Measurements from ENCODE around the gene RPUSD2.
"Not testable (repeated sequence)": the region's sequence is repeated elsewhere in the genome, so short reads cannot be mapped to it uniquely, and the experiment has no call there.

RPUSD2 gene

DNA sequence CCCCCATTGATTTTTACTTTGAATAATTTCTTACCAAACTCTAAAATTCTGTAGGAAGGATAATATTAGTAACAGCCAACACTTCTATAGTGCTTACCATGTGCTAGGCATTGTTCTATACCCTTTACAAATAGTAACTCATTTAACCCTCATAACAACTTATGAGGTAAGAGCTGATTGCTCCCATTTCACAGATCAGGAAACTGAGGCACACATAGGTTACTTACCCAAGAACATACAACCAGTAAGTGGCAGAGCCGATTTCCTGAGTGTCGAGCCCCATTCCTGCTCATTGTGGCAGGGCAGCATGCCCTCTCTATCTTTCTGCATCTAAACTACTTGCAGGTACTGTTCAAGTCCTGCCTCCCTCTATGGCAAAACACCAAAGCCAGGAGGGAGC is 13.2 kb upstream of the RPUSD2 start:
- Mint-ChIP-seq H3K9me3 (no peaks in the 10 kb centered on the region), H3K27me3 (no peaks in the 10 kb centered on the region), H3K36me3 (peaks cover 7% of the 10 kb centered on the region), H3K27ac (no peak overlapping the region), H3K4me3 (no peak overlapping the region), H3K4me1 (peaks cover 29% of the 10 kb centered on the region)

DNA sequence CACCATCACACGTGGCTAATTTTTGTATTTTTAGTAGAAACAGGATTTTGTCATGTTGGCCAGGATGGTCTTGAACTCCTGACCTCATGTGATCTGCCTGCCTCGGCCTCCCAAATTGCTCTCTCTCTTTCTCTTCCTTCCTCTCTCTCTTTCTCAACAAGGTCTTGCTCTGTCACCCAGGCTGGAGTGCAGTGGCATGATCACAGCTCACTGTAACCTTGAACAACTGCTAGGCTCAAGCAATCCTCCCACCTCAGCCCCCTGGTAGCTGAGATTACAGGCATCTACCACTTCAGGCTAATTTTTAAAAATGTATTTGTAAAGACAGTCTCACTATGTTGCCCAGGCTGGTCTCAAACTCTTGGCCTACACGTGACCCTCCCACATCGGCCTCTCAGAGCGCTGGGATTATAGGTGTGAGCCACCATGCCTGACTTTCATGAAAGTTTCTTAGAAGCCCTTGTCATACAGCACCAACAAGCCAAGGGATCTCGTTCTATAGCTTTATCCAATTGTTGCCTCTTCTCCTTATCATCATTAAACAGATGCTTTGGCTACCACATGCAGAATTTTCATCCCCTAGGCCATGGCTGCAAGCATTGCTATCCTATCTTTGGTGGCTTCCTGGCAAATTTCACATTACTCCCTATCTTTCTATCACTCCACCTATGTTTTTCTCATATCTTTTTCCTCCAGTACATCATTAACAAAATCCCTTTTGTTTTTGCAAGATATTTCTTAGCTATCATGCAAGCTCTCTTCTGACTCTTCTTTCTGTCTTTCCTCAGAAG is 10.0 kb upstream of the RPUSD2 start:
- Mint-ChIP-seq H3K4me3 (no peak overlapping the region), H3K9me3 (no peaks in the 10 kb centered on the region), H3K4me1 (peaks cover 56% of the 10 kb centered on the region), H3K36me3 (peaks cover 11% of the 10 kb centered on the region), H3K27ac (peak overlapping the region; percentile 47), H3K27me3 (no peaks in the 10 kb centered on the region)

GRCh38 chr15:40562691-40563090 is 6.4 kb upstream of the RPUSD2 start:
- no peak overlapping the region for H3K27ac Mint-ChIP-seq
- peak overlapping the region; percentile 54 for H3K4me3 Mint-ChIP-seq
- no peaks in the 10 kb centered on the region for H3K9me3 Mint-ChIP-seq
- peaks cover 6% of the 10 kb centered on the region for H3K36me3 Mint-ChIP-seq
- peaks cover 67% of the 10 kb centered on the region for H3K4me1 Mint-ChIP-seq
- no peaks in the 10 kb centered on the region for H3K27me3 Mint-ChIP-seq

DNA sequence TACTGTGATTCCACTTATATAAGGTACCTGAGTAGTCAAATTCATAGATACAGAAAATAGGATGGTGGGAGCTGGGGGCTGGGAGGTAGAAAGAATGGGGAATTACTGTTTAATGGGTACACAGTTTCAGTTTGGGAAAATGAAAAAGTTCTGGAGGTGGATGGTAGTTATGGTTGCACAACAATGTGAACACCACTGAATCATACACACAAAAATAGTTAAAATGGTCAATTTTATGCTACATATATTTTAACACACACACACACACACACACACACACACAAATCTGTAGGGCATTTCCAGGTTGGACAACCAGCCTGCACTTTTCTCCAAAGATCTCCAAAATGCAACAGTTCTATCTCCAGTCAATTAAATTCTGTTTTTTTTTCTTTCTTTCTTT is 5.7 kb upstream of the RPUSD2 start:
- Mint-ChIP-seq H3K27me3 (no peaks in the 10 kb centered on the region), H3K36me3 (peaks cover 6% of the 10 kb centered on the region), H3K9me3 (no peaks in the 10 kb centered on the region), H3K4me3 (peak overlapping the region; percentile 58), H3K27ac (no peak overlapping the region), H3K4me1 (peaks cover 66% of the 10 kb centered on the region)

DNA sequence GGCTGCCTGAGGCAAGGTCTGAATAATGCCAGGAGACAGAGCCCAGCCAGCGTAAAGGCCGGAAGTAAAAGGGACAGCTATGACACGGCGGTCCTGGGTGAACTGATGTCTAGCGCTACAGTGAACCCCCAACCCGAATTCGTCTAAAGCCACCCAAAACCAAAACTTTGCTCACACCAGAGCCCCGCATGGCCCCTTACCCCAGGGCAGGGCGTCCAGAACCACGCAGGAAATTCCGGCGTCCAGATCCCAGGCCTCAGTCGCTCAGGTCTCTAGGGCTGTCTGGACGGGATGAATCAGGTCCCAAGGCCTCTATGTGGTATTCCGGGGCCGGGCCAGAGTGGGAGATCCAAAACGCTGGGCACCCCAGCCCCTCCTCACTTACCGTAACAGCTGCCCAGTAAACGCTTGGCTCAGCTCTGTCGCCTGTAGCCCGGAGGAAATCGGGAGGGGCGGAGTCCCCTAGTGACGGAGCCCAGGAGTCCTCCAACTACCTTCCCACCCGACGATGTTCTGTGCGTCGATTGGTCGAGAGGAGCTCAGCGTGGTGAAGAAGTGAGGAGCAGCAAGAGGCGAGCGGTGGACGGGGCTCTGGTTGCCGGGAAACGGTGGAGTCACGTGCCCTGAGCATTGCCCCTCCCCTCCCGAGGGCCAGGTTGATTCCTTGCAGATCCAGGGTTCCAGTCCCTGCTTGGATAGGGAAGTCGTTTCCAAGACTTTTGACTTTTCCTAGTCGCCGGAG is 4.3 kb upstream of the RPUSD2 start, which contains the start of gene CCDC32:
CCDC32 (minus strand) TSS at position 452 of the 742 bp plus-strand sequence. CDS start 2,027 bp downstream, outside the sequence.
- no peaks in the 10 kb centered on the region for H3K27me3 Mint-ChIP-seq
- H3K4me1 Mint-ChIP-seq, result peaks cover 61% of the 10 kb centered on the region
- H3K9me3 Mint-ChIP-seq, result no peaks in the 10 kb centered on the region
- H3K4me3 Mint-ChIP-seq, result peak within 1 kb of the TSS; percentile 91
- H3K36me3 Mint-ChIP-seq, result peaks cover 6% of the 10 kb centered on the region
- H3K27ac Mint-ChIP-seq, result peak within 1 kb of the TSS; percentile 85

GRCh38 chr15:40565333-40566238 is 3.5 kb upstream of the RPUSD2 start:
- Mint-ChIP-seq H3K27me3 (no peaks in the 10 kb centered on the region), H3K36me3 (peaks cover 4% of the 10 kb centered on the region), H3K9me3 (no peaks in the 10 kb centered on the region), H3K27ac (peak overlapping the region; percentile 85), H3K4me1 (peaks cover 59% of the 10 kb centered on the region), H3K4me3 (peak overlapping the region; percentile 91)

DNA sequence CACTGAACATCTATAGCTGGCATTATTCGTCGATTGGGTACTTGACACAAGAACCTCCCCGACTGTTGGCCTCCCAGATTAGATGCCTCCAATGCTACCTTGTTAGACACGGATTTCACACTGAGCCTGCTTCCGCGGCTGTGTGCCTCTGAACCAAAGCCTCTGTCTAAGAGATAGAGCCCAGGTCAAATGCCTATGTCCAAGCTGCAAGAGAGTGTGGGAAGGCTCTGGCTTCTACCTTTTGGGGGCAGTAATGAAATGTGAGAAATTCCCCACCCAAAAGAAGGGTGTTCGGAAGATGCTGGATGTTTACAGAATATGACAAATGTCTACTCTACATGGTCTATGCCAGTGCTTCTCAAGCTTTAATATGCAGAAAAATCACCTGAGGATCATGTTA is 2.0 kb upstream of the RPUSD2 start:
- no peaks in the 10 kb centered on the region for H3K36me3 Mint-ChIP-seq
- peaks cover 56% of the 10 kb centered on the region for H3K4me1 Mint-ChIP-seq
- H3K9me3 Mint-ChIP-seq, result no peaks in the 10 kb centered on the region
- H3K27me3 Mint-ChIP-seq, result no peaks in the 10 kb centered on the region
- peak overlapping the region; percentile 30 for H3K4me3 Mint-ChIP-seq
- H3K27ac Mint-ChIP-seq, result no peak overlapping the region

DNA sequence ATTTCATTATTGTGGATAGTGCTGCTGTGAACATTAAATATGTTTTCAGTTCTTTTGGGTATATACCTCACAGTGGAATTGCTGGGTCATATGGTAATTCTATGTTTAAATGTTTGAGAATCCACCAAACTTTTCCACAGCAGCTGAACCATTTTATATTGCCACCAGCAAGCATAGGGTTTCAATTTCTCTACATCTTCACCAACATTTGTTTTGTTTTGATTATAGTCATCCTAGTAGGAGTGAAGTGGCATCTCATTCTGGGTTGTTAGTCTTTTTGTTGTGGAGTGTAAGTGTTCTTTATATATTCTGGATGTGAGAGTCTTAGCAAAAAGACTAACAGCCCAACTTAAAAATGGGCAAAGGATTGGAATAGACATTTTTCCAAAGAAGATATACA is 6.0 kb downstream of the RPUSD2 start:
- Mint-ChIP-seq H3K4me3 (no peak overlapping the region), H3K27ac (peak overlapping the region; percentile 6)

DNA sequence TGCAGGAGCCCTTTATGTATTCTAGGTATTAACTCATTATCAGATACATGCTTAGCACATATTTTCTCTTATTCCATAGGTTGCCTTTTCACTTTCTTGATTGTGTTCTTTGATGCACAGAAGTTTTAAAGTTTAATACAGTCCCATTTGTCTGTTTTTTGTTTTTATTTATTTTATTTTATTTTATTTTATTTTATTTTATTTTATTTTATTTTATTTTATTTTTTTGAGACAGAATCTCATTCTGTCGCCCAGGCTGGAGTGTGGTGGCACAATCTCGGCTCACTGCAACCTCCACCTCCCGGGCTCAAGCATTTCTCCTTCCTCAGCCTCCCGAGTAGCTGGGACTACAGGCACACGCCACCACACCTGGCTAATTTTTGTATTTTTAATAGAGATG is 7.8 kb downstream of the RPUSD2 start:
- H3K4me3 Mint-ChIP-seq, H3K36me3 Mint-ChIP-seq, H3K27ac Mint-ChIP-seq, H3K9me3 Mint-ChIP-seq, H3K27me3 Mint-ChIP-seq: not testable (repeated sequence)
- H3K4me1 Mint-ChIP-seq, result peaks cover 22% of the 10 kb centered on the region

More for the DNA sequence above, 6.0 kb downstream of the RPUSD2 start:
- peaks cover 37% of the 10 kb centered on the region for H3K4me1 Mint-ChIP-seq
- H3K9me3 Mint-ChIP-seq, result no peaks in the 10 kb centered on the region
- H3K36me3 Mint-ChIP-seq, result peaks cover 5% of the 10 kb centered on the region
- no peaks in the 10 kb centered on the region for H3K27me3 Mint-ChIP-seq

- Mint-ChIP-seq H3K4me3 (no peak overlapping the region), H3K36me3 (peaks cover 3% of the 10 kb centered on the region), H3K4me1 (peaks cover 11% of the 10 kb centered on the region), H3K27me3 (no peaks in the 10 kb centered on the region), H3K27ac (no peak overlapping the region), H3K9me3 (no peaks in the 10 kb centered on the region)
Observed at GRCh38 chr15:40578892-40579291, 9.8 kb downstream of the RPUSD2 start.

- not testable (repeated sequence) for H3K27ac Mint-ChIP-seq, H3K27me3 Mint-ChIP-seq, H3K4me1 Mint-ChIP-seq, H3K4me3 Mint-ChIP-seq, H3K36me3 Mint-ChIP-seq, H3K9me3 Mint-ChIP-seq
Observed at GRCh38 chr15:40581796-40582195, 12.7 kb downstream of the RPUSD2 start.

DNA sequence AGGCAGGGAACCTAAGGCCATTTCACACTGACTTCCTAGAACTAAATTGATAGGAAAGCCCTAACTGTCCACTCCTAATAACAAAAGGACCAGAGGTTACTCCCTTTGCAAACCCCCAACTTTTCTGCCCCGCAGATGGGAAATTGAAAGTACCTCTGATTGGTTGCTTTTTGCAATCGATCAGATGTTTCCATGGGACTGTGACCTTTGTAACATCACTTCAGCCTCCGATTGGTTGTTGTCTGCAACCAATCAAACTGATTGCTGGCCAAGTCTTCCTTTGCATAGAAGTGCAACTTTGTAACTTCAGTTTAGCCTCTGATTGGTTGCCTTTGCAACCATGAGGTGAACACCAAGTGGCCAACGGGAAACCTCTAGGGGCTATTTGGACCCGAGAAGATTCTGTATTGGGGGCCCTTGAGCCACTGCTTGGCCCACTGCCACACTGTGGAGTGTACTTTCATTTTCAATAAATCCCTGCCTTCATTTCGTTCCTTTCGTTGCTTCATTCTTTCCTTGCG is 13.7 kb downstream of the RPUSD2 start:
- no peaks in the 10 kb centered on the region for H3K9me3 Mint-ChIP-seq
- H3K4me1 Mint-ChIP-seq, result no peaks in the 10 kb centered on the region
- peak overlapping the region; percentile 5 for H3K4me3 Mint-ChIP-seq
- no peak overlapping the region for H3K27ac Mint-ChIP-seq
- H3K36me3 Mint-ChIP-seq, result no peaks in the 10 kb centered on the region
- no peaks in the 10 kb centered on the region for H3K27me3 Mint-ChIP-seq

DNA sequence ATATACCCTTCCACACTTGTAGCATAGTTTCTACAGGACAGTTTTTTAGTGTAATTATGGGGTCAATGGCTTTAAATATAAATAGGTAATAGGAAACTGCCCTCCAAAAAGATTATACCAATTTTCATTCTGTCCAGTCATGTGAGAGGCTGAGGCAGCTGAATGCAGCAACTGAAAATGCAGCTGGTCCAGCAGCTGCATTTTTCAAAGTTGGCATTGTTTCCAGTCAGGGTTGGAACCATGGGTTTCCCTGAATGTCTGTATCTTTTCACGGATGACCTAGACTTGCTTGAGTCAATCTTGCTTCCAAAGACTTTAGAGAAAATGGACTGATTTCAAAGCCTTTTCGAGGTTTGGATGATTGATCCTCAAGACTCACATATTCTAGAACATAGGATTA is 15.1 kb downstream of the RPUSD2 start:
- no peaks in the 10 kb centered on the region for H3K9me3 Mint-ChIP-seq
- H3K4me3 Mint-ChIP-seq, result no peak overlapping the region
- no peak overlapping the region for H3K27ac Mint-ChIP-seq
- H3K4me1 Mint-ChIP-seq, result no peaks in the 10 kb centered on the region
- H3K36me3 Mint-ChIP-seq, result no peaks in the 10 kb centered on the region
- no peaks in the 10 kb centered on the region for H3K27me3 Mint-ChIP-seq

GRCh38 chr15:40590667-40591050 is 21.6 kb downstream of the RPUSD2 start:
- no peaks in the 10 kb centered on the region for H3K9me3 Mint-ChIP-seq
- peaks cover 2% of the 10 kb centered on the region for H3K36me3 Mint-ChIP-seq
- no peak overlapping the region for H3K27ac Mint-ChIP-seq
- H3K4me1 Mint-ChIP-seq, result peaks cover 24% of the 10 kb centered on the region
- H3K4me3 Mint-ChIP-seq, result peak overlapping the region; percentile 86
- H3K27me3 Mint-ChIP-seq, result peaks cover 7% of the 10 kb centered on the region

DNA sequence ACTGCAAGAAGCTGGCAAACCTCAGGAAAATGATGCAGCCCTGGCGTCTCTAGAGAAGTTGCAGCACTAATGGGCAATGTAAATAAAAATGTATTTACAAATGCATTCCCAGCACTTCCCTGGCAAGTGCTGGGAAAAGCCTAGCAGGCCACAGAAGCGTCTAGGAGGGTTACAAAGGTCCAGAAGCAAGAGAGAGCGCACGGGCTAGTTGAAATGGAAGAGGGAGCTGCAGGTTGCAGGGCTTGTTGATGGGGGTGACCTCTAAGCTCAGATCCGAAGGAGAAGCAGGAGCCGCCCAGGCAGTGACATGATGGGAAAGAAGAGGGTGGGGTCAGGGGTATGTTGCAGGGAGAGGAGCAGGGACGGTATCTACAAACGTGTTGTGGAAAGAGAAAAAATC is 22.3 kb downstream of the RPUSD2 start:
- Mint-ChIP-seq H3K4me3 (peak overlapping the region; percentile 49), H3K9me3 (no peaks in the 10 kb centered on the region), H3K27me3 (peaks cover 7% of the 10 kb centered on the region), H3K4me1 (peaks cover 24% of the 10 kb centered on the region), H3K36me3 (peaks cover 2% of the 10 kb centered on the region), H3K27ac (no peak overlapping the region)
